RPMI7951 (cell line): ENCODE data around the gene CLOCK. TPM values are rescaled to one million over a fixed set of nuclear protein-coding genes. Genes with fewer than 3 reads are reported as not detected.

Source experiments
- DNase-seq: peaks from one replicate; pipeline ENCODE4 v3.0.0-alpha.2; 2012; ENCODE audit warnings: low read depth
- total RNA-seq: library from RNA; depleted of rRNA; stranded (reverse); fragments of >200 nt; shearing (Covaris generic); gene quantifications from 2 replicates; pipeline ENCODE4 v1.2.3, GENCODE V29; 2014

CLOCK gene
- total RNA-seq, 1 experiment from 2014 or later = 26.0 TPM

GRCh38 chr4:55540271-55540670 is 6.4 kb downstream of the CLOCK start:
- no peak for DNase-seq

GRCh38 chr4:55539658-55540057 is 7.1 kb downstream of the CLOCK start:
- DNase-seq = no peak

- DNase-seq = no peak
Measured at GRCh38 chr4:55538531-55538930, 8.2 kb downstream of the CLOCK start.

GRCh38 chr4:55534306-55534705 is 12.4 kb downstream of the CLOCK start:
- DNase-seq = no peak

GRCh38 chr4:55530691-55531090 is 16.0 kb downstream of the CLOCK start:
- no peak for DNase-seq

- no peak for DNase-seq
Measured at GRCh38 chr4:55530167-55530566, 16.5 kb downstream of the CLOCK start.

- no peak for DNase-seq
Measured at GRCh38 chr4:55528491-55528890, 18.2 kb downstream of the CLOCK start.

GRCh38 chr4:55524844-55525571 is 21.7 kb downstream of the CLOCK start:
- DNase-seq = no peak

GRCh38 chr4:55518442-55518841 is 28.3 kb downstream of the CLOCK start:
- no peak for DNase-seq

GRCh38 chr4:55517526-55518229 is 29.0 kb downstream of the CLOCK start:
- no peak for DNase-seq

GRCh38 chr4:55512922-55513571 is 33.7 kb downstream of the CLOCK start:
- no peak for DNase-seq

GRCh38 chr4:55512077-55512476 is 34.6 kb downstream of the CLOCK start:
- DNase-seq = no peak

GRCh38 chr4:55510685-55511084 is 36.0 kb downstream of the CLOCK start:
- no peak for DNase-seq

GRCh38 chr4:55509266-55509665 is 37.4 kb downstream of the CLOCK start:
- DNase-seq = no peak

GRCh38 chr4:55507612-55508011 is 39.1 kb downstream of the CLOCK start:
- DNase-seq = no peak

- peak; percentile 74 for DNase-seq
Measured at GRCh38 chr4:55503169-55503568, 43.5 kb downstream of the CLOCK start.

- DNase-seq = no peak
Measured at GRCh38 chr4:55500072-55500471, 46.6 kb downstream of the CLOCK start.

GRCh38 chr4:55499495-55499894 is 47.2 kb downstream of the CLOCK start:
- no peak for DNase-seq

GRCh38 chr4:55498051-55498450 is 48.7 kb downstream of the CLOCK start:
- no peak for DNase-seq

- no peak for DNase-seq
Measured at GRCh38 chr4:55491486-55491885, 55.2 kb downstream of the CLOCK start.

- DNase-seq = no peak
Measured at GRCh38 chr4:55488716-55489115, 58.0 kb downstream of the CLOCK start.

- DNase-seq = no peak
Measured at GRCh38 chr4:55485821-55486220, 60.9 kb downstream of the CLOCK start.

- DNase-seq = no peak
Measured at GRCh38 chr4:55483315-55483714, 63.4 kb downstream of the CLOCK start.
